ENCODE measurements around the gene CPEB1.

GRCh38 chr15:82571722-82572222, 75.4 kb downstream of the CPEB1 start:
- no peak for TF ChIP-seq POLR2A (IDR thresholded peaks at IDR 0.05)
- TF ChIP-seq CTCF (IDR thresholded peaks at IDR 0.05): no peak

Measured in thyroid gland (tissue), 4 donors.